ENCODE data around the gene KLHL20.
"Not testable (repeated sequence)": the region's sequence is repeated elsewhere in the genome, so short reads cannot be mapped to it uniquely, and the experiment has no call there.

Gene KLHL20

GRCh38 chr1:173733912-173734311 lies 19.1 kb downstream of the KLHL20 start:
- no peak for TF ChIP-seq ZFX (IDR thresholded peaks at IDR 0.05; ENCODE audit: borderline replicate concordance)
- TF ChIP-seq, protein P1, sequence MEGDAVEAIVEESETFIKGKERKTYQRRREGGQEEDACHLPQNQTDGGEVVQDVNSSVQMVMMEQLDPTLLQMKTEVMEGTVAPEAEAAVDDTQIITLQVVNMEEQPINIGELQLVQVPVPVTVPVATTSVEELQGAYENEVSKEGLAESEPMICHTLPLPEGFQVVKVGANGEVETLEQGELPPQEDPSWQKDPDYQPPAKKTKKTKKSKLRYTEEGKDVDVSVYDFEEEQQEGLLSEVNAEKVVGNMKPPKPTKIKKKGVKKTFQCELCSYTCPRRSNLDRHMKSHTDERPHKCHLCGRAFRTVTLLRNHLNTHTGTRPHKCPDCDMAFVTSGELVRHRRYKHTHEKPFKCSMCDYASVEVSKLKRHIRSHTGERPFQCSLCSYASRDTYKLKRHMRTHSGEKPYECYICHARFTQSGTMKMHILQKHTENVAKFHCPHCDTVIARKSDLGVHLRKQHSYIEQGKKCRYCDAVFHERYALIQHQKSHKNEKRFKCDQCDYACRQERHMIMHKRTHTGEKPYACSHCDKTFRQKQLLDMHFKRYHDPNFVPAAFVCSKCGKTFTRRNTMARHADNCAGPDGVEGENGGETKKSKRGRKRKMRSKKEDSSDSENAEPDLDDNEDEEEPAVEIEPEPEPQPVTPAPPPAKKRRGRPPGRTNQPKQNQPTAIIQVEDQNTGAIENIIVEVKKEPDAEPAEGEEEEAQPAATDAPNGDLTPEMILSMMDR (IDR thresholded peaks at IDR 0.05), result no peak
- H3K27ac ChIP-seq, result no peak overlapping the region

- H3K27ac ChIP-seq, result not testable (repeated sequence)
These were observed 21.3 kb downstream of the KLHL20 start for GRCh38 chr1:173736104-173736503.

GRCh38 chr1:173742203-173742886 lies 27.6 kb downstream of the KLHL20 start:
- TF ChIP-seq ZFX (IDR thresholded peaks at IDR 0.05; ENCODE audit: borderline replicate concordance), result no peak
- TF ChIP-seq, protein P1 (IDR thresholded peaks at IDR 0.05), result no peak
- H3K27ac ChIP-seq, result no peak overlapping the region

GRCh38 chr1:173744651-173745050 lies 29.9 kb downstream of the KLHL20 start:
- H3K27ac ChIP-seq, result no peak overlapping the region

DNA sequence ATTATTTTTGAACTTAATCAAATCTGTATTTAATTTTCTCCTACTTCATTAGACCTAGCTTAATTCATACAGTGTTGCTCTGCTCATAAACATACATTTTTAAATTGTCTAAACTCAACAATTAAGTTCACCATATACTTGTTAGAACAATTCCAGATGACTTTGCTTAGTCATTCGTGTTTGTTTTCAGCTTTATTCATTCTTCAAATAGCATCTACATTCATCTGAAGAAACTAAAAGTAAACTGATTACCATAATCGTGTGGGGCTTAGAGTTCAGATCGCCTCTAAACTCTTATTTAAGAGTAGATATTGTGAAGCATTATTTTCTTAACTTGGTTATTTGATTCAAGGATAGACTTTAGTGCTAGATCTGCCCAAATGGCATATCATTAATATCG lies 34.4 kb downstream of the KLHL20 start:
- no peak for TF ChIP-seq ZFX (IDR thresholded peaks at IDR 0.05; ENCODE audit: borderline replicate concordance)
- TF ChIP-seq, protein P1 (IDR thresholded peaks at IDR 0.05), result no peak

More at GRCh38 chr1:173744651-173745050, 29.9 kb downstream of the KLHL20 start:
- TF ChIP-seq, protein P1 (IDR thresholded peaks at IDR 0.05), result no peak
- TF ChIP-seq ZFX (IDR thresholded peaks at IDR 0.05; ENCODE audit: borderline replicate concordance), result no peak

GRCh38 chr1:173753830-173754229 lies 39.0 kb downstream of the KLHL20 start:
- no peak overlapping the region for H3K27ac ChIP-seq

More for the DNA sequence above, 34.4 kb downstream of the KLHL20 start:
- no peak overlapping the region for H3K27ac ChIP-seq

GRCh38 chr1:173757666-173758065 lies 42.9 kb downstream of the KLHL20 start:
- no peak overlapping the region for H3K27ac ChIP-seq
- TF ChIP-seq ZFX (IDR thresholded peaks at IDR 0.05; ENCODE audit: borderline replicate concordance), result no peak
- TF ChIP-seq, protein P1 (IDR thresholded peaks at IDR 0.05), result no peak

More at GRCh38 chr1:173753830-173754229, 39.0 kb downstream of the KLHL20 start:
- TF ChIP-seq, protein P1 (IDR thresholded peaks at IDR 0.05), result no peak
- TF ChIP-seq ZFX (IDR thresholded peaks at IDR 0.05; ENCODE audit: borderline replicate concordance), result no peak

DNA sequence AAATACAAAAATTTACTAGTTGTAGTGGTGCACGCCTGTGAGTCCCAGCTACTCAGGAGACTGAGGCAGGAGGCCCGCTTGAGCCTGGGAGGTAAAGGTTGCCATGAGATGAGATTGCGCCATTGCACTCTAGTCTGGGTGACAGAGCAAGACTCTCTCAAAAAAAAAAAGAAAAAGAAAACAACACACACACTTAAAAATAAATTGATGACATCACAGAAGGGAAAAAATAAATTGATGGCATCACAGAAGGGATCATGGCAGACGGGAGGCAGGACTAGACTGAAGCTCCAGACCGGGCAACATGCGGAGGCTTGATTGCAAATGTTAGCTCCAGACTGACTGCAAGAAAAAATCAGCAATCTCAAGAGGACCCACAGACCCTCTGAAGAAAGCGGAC lies 43.3 kb downstream of the KLHL20 start:
- no peak overlapping the region for H3K27ac ChIP-seq
- TF ChIP-seq, protein P1 (IDR thresholded peaks at IDR 0.05), result no peak
- no peak for TF ChIP-seq ZFX (IDR thresholded peaks at IDR 0.05; ENCODE audit: borderline replicate concordance)

All from 22Rv1 (cell line).